Measurements from ENCODE around the gene CYB5D1.

The CYB5D1 gene

GRCh38 chr17:7851438-7852261 is 6.2 kb upstream of the CYB5D1 start:
- peak in 1 of 2 experiments; percentile 81 for DNase-seq (ENCODE audit: low read depth in 1 of 2, low spot score in 1 of 2)
- Histone ChIP-seq H3K27ac (replicated peaks) (no peak overlapping the region), H3K4me3 (replicated peaks; ENCODE audit: insufficient read depth, low read length) (peak overlapping the region; percentile 23), H3K27me3 (ENCODE audit: insufficient read depth, poor library complexity, severe bottlenecking) (no peaks in the 10 kb centered on the region)
- TF ChIP-seq POLR2AphosphoS5 (IDR thresholded peaks at IDR 0.05; ENCODE audit: low read depth) (no peak; the same call in 1 of the 2 replicates), GABPA (IDR thresholded peaks at IDR 0.05; ENCODE audit: low read depth) (no peak), CTCF (IDR thresholded peaks at IDR 0.05; ENCODE audit: insufficient read depth, low read length) (peak; percentile 60)

- H3K27ac ChIP-seq (replicated peaks), result no peak overlapping the region
- TF ChIP-seq REST (IDR thresholded peaks at IDR 0.05; ENCODE audit: insufficient replicate concordance, low read depth), result no peak
- no peak for TF ChIP-seq GABPA (IDR thresholded peaks at IDR 0.05; ENCODE audit: low read depth)
- no peak for TF ChIP-seq SPI1 (IDR thresholded peaks at IDR 0.05; ENCODE audit: borderline replicate concordance, low read depth)
- no peak for TF ChIP-seq CTCF (IDR thresholded peaks at IDR 0.05; ENCODE audit: insufficient read depth, low read length)
- TF ChIP-seq POLR2AphosphoS5 (IDR thresholded peaks at IDR 0.05; ENCODE audit: low read depth), result no peak
- no peak overlapping the region for H3K4me3 ChIP-seq (replicated peaks; ENCODE audit: insufficient read depth, low read length)
- H3K27me3 ChIP-seq (ENCODE audit: insufficient read depth, poor library complexity, severe bottlenecking), result no peaks in the 10 kb centered on the region
- no peak for DNase-seq (ENCODE audit: low read depth in 1 of 2, low spot score in 1 of 2)
Observed at GRCh38 chr17:7852262-7852670, 5.5 kb upstream of the CYB5D1 start.

- DNase-seq (ENCODE audit: low read depth in 1 of 2, low spot score in 1 of 2), result no peak
- H3K27ac ChIP-seq (replicated peaks), result no peak overlapping the region
- no peak for TF ChIP-seq CTCF (IDR thresholded peaks at IDR 0.05; ENCODE audit: insufficient read depth, low read length)
- no peak for TF ChIP-seq GABPA (IDR thresholded peaks at IDR 0.05; ENCODE audit: low read depth)
- TF ChIP-seq POLR2AphosphoS5 (IDR thresholded peaks at IDR 0.05; ENCODE audit: low read depth), result no peak
- TF ChIP-seq SPI1 (IDR thresholded peaks at IDR 0.05; ENCODE audit: borderline replicate concordance, low read depth), result no peak
- TF ChIP-seq REST (IDR thresholded peaks at IDR 0.05; ENCODE audit: insufficient replicate concordance, low read depth), result no peak
- H3K27me3 ChIP-seq (ENCODE audit: insufficient read depth, poor library complexity, severe bottlenecking), result no peaks in the 10 kb centered on the region
- no peak overlapping the region for H3K4me3 ChIP-seq (replicated peaks; ENCODE audit: insufficient read depth, low read length)
Observed at GRCh38 chr17:7852919-7853690, 4.7 kb upstream of the CYB5D1 start.

Data from HL-60 (cell line).